Measurements from ENCODE around the gene MBNL1.

Gene MBNL1

DNA sequence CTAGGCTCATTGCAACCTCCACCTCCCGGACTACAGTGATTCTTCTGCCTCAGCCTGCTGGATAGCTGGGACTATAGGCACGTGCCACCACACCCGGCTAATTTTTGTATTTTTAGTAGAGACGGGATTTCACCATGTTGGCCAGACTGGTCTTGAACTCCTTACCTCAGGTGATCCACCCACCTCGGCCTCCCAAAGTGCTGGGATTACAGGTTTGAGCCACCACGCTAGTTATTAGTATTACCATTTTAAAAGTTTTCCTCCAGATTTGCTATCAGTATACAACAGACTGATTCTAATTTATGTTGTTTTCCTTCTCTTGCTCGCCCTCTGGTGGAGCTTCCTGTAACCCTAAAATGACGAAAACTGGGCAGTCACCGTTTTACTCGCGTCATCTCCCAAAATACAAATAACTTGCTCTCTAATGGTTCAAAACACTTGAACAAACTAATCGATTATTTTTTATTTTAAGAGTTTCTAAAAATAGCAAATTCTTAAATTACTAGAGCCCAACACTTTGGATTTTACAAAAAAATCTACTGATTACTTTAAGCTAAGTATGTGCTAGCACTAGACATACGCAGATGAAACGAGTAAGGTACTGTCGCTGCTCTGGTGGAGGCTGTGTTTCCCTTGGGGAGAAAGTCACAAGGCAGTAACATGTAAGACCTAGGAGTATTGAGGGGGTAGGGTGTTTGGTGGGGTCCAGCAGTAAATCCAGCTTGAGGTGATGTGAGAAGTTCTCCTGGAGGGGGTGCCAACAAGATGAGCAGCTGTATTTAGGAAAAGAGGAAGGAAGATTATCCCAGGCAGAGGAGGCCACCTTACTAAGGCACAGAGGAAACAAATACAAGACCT, 203.3 kb downstream of the MBNL1 start:
- peak in 32 of 56 donors; percentile 6 to 69 (median 28) for DNase-seq

DNA sequence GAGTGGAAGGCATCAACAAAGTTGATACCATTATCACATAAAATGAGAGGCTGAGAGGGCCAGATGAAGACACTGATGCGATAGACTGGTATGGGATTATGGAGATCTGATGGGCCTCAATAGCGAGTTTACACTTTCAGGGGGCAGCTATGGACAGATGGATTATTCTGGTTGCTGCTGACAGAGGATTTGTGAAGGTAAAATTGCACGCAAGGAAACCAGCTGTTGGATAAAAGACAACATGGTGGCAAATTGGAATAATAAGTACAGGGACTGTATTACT, 203.9 kb downstream of the MBNL1 start:
- no peak for DNase-seq

DNA sequence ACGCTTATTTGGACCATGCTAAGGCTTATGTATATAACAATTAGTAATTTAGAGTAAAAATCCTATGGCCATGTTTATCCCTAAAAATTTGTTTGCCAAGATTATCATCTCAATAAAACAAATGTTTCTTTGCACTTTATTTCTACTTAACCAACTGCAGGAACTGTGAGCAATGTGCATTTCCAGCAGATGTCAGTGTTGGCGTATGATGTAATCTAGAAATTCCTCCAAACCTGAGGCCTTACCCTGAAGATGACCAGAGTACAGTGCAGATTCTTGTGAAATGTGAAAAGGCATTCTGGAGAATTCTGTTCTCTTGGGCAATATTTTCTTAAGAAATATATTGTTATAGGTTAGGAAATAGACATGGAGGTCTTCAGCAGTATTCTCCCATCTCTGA, 205.9 kb downstream of the MBNL1 start:
- peak in 4 of 56 donors; percentile 5 to 37 (median 17) for DNase-seq

DNA sequence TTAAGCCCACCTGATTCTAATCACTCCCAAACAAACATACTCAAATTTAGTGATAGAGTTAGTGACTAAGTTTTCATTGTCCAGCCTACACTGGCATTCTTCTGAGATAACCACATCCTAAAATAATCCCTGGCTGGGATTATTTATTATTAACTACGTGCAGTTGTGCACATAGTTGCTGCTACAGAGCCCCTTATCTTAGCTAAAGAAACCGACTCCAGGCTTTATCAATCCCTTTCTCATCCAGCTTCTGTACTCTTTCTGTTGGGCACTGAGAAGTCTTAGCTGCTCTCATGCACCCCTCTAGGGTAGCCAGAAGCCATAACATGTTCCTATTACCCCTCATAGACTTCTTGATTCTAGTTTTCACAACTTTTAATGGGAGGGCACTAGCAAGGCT, 208.7 kb downstream of the MBNL1 start:
- DNase-seq, result no peak

DNA sequence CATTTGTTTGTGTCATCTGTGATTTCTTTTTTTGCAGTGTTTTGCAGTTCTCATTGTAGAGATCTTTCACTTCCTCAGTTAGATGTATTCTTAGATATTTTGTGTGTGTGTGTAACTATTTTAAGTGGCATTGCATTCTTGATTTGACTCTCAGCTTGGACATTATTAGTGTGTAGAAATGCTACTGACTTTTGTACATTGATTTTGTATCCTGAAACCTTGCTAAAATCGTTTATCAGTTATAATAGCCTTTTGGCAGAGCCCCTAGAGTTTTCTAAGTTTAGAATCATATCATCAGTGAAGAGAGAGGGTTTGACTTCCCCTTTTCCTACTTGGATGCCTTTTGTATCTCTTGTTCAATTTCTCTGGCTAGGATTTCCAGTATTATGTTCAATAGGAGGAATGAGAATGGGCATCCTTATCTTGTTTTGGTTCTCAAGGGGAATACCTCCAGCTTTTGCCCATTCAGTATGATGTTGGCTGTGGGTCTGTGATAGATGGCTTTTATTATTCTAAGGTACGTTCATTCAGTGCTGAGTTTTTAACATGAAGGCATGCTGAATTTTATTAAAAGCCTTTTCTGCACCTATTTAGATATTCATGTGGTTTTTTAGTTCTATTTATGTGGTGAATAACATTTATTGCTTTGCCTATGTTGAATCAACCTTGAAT, 211.7 kb downstream of the MBNL1 start:
- DNase-seq, result no peak

DNA sequence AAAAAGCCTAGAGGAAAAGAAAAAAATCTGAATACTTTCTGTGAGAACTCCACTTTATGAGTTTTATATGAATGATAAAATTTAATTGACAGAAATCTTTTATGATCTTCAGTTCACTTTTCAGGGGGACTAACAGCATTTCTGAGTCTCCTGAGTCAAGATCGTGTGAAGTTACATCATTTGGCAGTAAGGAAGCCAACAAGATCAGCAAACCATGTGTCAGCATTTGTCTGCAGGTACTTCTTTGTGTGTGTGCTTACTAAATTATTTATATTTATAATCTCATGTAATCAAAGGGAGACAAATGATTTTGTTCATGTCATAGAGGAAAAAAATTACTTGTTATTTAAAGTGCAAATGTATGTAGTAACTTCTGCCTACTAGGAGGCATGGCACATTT, 217.6 kb downstream of the MBNL1 start:
- no peak for DNase-seq

DNA sequence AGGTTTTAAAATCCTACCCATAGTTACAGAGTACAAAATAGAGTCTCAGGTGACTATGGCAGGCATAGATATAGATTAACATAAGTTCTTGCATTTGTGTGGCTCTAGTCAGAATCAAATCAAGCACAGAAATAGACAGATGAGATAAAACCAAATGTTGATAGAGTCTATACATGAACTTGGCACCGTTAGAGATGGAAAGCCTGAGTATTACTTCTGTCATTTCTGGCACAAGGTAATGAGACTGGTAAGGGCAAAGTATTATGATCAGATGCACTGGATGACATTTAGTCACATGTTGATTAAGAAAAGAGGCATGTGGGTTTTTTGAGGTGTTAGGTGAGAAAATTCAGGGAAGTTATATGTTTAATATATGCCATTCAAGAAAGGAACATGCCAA, 219.7 kb downstream of the MBNL1 start:
- no peak for DNase-seq

DNA sequence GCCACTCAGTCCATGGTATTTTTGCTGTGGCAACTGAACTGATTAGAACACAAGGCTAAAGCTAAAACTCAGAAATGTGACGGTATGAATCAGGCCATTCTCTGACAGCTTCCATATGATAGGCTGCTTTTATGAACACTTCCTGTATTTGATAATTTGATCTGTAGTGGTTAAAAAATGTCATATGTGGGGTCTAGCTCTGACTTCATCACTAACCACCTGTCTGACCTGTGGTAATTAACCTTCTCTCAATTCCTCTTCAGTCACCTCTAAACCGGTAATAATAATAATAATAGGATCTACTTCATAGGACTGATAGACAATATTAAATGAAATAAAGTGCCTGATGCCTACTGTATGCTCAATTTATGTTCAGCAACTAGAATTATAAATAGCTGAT, 223.2 kb downstream of the MBNL1 start:
- no peak for DNase-seq

DNA sequence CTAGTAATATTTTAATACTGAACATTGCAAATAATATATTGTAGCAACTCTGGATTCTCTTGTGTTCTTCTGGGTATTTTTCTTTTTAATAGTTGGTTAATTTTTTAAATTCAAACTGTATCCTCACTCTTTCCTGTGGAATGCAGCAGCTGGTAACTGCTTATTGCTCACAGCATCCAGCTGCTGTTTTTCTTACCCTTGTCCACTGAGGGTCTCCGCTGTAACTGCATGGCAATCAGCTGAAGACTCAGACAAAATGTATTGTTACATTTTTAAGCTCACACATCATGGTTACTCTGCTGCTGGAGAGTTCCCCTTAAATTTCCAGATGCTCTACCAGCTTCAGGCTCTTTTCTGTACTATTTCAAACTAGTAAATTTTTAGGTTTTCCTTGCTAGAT, 227.6 kb downstream of the MBNL1 start:
- no peak for DNase-seq

DNA sequence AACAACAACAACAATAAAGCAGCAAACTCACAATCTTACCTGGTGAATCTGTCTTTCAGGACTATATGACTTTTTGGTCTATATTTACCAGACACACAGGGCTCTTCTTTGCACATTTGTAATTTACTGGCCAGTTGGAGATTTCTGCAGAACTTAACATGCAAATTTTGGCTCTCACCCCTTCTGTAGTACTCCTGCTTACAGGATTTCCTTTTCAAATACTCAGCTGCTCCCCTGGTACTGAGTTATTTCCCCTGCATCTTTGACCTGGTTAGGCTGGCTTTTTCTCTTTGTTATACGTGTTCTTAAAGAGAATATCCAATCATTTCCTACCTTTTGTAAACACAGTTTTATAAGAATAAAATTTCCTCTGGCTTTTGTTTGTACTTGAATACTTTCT, 228.0 kb downstream of the MBNL1 start:
- DNase-seq, result no peak

DNA sequence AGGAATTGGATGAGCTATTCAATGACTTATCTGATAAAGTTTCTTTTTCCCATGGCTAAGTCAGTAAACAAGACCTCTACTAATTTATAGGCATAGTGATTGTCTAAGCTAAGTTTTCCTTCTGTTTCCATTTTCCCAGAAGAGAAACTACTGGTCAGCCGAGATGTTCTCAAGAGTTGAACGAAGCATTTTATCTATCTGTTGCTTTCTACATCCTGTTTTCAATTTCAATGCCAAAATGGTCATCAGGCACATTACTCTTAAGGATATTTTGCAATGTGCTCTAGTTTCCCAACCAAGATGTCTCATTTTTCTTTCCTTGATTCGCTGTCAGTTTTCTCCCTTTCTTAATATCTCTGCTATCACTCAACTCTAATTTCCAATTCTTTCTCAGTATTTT, 228.7 kb downstream of the MBNL1 start:
- no peak for DNase-seq

DNA sequence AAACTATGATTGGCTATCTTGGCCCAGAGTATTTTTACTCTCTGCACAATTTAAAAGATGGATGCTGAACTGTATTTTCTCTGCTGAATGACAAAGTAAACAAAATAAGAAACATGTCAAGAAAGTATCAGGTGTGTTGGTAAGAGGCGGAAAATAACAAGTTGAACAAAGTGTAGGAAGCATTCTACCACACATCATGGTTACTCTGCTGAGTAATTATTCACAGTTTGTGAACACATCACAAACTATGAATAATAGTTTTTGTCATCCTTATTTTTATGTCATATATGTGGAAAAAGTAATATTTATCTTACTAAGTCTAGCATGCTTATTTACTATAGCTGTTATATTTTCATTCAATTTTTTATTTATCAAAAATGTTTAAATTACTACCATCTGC, 229.2 kb downstream of the MBNL1 start:
- DNase-seq, result no peak

DNA sequence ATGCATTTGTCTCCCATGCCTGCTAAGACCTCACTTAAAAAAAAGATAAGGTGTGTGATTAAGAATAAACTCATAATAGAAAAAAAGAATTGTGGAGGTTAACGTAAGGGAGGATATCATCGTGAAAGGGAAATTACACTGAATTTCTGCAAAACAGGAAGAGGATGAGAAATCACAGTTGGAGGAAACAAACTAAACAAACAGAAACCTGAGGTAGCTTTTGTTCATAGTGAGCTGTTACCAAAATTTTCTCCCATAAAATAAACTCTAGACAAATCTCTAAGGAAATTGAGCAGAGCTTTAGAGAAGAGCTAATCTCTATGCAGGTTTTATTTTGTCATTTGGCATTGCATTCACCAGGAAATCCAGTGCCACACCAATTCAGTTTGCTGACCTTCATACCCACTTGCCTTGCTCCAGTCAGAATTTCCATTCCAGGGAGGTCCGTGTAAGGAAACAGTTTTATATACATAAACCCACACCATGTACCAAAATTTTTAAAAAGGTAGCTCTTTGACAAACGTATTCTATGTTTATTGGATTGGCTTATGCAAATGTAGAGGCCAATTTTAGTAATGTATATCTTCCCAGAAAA, 231.2 kb downstream of the MBNL1 start:
- DNase-seq, result no peak

DNA sequence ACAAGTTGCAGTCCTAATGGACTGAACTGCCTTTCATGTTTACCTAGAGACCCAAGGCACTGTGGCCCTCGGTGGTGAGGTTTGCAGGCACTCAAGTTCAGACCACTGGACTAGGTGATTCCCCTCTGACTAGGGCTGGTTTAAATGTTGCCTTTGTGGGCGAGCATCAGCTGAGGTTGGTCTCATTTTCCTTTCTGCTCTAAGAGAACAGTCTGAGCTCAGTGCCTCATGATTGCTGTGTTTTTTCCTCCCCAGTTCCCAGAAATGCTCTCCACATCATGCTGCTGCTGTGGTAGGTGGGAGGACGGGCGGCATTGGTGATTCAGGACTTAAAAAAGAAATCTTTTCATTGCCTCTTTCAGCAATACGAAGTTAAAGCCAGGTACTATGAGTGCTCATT, 237.2 kb downstream of the MBNL1 start:
- peak in 21 of 56 donors; percentile 2 to 57 (median 22) for DNase-seq

DNA sequence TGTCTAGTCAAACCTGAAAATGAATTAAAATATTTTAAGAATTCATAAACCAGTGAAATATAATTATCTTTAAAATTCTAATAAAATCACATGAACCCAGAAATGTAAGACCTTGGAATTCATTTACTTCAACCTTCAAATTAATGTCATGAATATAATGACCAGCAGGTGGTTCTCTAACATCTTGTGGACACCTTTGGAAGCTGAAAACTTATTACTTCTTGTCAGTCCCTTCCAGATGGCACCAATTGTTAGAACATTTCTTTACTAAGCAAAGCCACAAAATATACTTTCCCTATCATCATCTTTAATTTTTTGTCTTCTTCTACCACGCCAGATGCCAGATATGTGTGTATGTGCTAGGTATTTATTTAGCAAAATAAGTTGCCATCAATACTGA, 240.0 kb downstream of the MBNL1 start:
- no peak for DNase-seq

DNA sequence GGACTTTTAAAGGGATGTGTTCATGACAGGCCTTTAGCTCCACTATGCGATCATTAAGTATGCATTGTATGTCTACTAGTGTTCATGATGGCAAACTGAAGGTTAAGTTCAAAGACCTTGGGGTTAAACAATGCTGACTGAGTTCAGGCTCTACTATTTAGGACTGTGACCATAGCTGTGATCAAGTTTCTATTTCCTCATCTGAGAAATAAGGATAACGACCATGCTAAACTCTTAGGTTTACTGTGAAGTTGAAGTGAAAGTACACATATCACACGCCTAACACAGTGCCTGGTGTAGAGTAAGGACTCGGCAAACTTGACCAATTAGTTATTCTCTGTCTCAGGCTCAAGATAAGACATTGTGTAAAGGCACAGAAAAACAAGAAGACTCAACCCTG, 243.2 kb downstream of the MBNL1 start:
- DNase-seq, result no peak

DNA sequence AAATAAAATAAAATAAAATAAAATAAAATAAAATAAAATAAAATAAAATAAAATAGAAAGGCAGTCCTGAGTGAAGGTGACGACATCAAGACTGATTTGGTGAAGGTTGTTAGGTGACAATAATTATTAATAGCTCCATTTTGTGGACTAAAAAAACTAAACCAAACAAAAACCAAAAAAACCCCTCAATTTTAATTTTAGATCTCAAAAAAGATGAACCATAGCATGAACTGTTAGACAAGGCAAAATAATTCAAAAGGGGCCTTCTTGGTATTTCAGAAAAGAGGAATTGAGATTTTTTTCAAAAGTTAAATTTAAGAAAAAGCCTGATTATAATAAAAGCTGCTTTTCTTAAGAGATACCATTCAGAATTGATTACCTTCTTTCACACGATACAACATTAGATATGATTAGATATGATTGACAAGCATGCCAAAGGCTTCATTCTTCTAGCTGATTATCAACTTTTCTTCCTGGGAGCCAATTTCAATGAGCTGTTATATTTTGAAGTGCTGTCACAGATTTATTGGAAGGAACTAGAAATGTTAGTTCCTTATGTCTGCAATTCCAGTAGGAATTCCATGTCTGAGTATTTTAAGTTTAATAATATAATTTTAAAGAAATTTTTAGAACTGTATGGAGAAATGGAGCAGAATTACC, 244.7 kb downstream of the MBNL1 start:
- DNase-seq, result no peak

All from nucleus accumbens (tissue), 56 donors.